Stimulated activated naive CD8-positive, alpha-beta T cell treated with anti-CD3 and anti-CD28 coated beads, Interleukin-15, Interleukin-2, amounts not matched to agents 100 U/mL and 50 U/mL, for 24 hours (primary cell): Measurements from ENCODE around the gene RIN3.
A peak's percentile ranks its signal among the peaks of the same experiment; 100 is the strongest.

Experiments
- ATAC-seq: fragments of 150-1000 bp; cut with Tn5 transposase; one replicate; pipeline ENCODE4 v1.10.0; 2021
- DNase-seq: peaks from one replicate; pipeline ENCODE4 v3.0.0; 2021

Gene RIN3

DNA sequence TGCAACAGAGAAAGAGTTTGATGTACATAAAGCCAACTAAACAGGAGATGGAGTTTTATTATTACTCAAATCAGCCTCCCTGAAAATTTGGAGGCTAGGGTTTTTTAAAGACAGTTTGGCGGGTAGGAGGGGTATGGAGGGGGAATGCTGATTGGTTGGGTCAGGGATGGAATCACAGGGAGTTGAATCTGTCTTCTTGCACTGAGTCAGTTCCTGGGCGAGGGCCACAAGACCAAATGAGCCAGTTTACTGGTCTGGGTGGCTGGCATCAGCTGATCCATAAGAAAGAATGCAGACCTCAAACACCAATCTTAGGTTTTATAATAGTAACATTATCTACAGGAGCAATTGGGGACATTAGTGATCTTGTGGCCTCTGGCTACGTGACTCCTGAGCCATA is 64.9 kb downstream of the RIN3 start:
- DNase-seq = no peak
- no peak for ATAC-seq

DNA sequence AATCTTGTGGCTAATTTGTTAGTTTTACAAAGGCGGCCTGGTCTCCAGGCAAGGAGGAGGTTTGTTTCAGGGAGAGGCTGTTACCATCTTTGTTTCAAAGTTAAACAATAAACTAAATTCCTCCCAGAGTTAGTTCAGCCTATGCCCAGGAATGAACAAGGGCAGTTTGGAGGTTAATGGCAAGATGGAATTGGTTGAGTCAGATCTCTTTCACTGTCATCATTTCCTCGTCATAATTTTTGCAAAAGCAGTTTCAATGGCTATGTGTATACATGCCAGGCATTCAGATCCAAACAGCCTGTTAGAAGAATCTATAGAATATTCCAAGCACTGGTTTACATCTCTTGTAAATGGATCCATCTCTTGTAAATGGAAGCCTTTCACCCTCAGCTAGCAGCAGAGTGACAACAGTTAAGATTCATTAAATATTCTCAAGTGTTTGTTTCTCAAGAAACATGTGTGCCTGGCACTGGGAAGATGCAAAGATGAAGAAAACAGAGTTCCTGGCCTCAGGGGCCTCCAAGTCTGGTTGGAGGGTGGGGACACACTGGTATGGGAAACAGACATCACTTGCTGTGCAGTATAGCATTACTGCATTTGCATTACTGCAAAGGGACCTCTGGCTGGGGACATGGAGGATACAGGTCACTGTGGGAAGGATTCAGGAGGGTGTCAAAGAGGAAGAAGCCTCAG is 65.8 kb downstream of the RIN3 start:
- ATAC-seq = no peak
- DNase-seq = no peak

DNA sequence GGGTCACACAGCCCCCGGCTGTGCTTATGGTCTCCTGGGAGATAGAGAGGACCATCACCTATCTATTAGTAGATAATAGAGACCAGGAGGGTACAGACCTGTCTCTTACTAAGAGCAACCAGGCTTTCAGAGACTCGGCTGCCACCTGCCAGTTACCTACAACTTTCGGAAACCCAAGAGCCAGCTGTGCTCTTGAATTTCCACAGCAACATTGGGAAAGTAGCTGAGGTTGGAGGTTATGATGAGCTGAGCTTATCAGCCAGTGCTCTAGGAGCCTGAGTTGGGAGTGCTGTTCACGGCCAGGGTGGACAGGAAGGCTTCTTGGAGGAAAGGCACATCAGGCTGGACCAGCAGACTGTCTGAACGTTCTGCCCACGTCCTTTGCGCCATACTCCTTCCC is 67.6 kb downstream of the RIN3 start:
- DNase-seq (no peak), ATAC-seq (no peak)

DNA sequence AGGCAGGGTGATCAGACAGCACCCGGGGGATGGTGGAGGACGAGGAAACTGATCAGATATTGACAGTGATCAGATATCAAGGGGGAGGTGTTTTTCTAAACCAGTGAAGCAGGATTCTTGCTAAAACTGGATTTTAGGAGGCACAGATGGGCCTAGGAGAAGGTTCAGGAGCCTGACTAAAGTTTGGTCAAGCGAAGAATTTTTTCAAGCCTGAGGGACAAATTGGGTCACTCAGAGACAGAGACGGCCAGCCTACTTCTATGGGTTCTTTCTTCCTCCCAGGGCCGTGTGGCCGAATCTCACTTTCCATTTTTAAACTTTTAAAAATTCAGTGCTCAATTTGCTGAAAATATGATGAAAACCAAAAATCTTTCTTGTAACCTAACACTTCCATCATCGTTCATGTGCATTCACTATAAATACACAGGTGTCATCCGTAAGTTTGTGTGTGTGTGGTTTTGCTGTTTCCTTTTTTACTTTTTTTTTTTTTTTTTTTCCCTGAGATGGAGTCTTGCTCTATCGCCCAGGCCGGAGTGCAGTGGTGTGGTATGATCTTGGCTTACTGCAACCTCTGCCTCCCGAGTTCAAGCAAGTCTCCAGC is 68.5 kb downstream of the RIN3 start:
- no peak for DNase-seq

DNA sequence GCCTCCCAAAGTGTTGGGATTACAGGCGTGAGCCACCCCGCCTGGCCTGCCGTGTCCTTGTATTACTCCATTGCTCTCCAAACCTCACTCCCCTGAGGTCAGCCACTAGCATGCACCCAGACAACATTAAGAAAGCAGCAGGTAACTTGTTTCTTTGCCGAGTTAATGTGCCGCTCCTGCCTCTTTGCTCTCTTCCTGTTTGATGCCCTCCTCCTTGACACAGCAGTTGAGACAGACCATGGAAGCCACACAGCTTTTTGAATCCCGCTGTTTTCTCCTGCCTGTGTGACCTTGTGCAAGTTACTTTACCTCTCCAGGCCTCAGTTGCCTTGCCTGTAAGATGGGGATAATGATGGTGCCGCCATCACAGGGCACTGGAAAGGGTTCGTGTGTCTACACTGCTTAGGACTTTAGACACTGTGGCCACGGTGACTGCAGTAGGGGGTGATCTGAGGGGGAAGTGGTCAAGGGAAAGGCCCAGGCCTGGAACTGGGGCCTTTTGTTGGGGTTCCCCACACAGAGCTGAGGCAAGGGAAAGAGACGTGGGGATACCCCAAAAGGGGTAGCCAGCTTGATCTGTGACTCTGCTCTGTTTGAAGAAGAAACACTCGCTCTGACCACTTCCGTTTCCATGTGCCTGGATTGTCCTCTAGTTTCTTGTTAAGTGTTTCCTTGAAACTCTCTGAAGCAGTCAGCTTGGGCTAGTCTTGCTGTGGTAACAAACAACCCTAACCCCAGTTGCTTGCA is 69.3 kb downstream of the RIN3 start:
- ATAC-seq = peak; percentile 69
- peak; percentile 65 for DNase-seq

More for the DNA sequence above, 68.5 kb downstream of the RIN3 start:
- no peak for ATAC-seq

DNA sequence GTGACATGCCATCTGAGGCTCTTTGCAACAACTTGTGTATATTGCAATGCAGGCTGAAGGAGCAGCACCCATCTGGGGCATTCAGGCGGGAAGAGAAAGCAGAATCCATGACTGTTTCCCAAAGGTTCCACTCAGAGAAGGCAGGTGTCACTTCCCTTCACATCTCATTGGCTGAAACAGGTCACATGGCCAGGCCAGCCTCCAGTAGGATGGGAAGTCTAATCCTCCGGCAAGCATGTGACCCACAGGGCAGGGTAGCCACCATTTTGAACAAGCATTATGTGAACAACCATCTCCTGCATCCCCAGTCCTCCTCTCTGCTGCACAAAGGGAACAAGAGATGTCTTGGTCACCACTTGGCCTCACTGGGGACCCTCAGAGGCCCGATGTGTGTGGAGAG is 70.6 kb downstream of the RIN3 start:
- DNase-seq (no peak), ATAC-seq (no peak)

DNA sequence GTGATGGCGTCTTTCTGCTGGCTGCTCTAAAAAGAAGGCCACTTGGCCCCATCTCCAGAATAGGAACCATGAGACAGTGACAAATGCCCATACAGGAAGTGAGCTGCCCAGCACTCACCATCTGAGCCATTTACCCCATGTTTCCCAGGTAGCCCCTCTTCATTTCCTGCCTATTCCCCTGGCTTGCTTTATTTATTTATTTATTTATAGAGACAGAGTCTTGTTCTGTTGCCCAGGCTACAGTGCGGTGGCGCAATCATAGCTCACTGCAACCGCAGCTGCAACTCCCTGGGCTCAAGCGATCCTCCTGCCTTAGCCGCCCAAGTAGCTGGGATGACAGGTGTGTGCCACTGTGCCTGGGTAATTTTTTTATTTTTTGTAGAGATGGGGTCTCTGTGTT is 71.2 kb downstream of the RIN3 start:
- DNase-seq (no peak), ATAC-seq (no peak)

DNA sequence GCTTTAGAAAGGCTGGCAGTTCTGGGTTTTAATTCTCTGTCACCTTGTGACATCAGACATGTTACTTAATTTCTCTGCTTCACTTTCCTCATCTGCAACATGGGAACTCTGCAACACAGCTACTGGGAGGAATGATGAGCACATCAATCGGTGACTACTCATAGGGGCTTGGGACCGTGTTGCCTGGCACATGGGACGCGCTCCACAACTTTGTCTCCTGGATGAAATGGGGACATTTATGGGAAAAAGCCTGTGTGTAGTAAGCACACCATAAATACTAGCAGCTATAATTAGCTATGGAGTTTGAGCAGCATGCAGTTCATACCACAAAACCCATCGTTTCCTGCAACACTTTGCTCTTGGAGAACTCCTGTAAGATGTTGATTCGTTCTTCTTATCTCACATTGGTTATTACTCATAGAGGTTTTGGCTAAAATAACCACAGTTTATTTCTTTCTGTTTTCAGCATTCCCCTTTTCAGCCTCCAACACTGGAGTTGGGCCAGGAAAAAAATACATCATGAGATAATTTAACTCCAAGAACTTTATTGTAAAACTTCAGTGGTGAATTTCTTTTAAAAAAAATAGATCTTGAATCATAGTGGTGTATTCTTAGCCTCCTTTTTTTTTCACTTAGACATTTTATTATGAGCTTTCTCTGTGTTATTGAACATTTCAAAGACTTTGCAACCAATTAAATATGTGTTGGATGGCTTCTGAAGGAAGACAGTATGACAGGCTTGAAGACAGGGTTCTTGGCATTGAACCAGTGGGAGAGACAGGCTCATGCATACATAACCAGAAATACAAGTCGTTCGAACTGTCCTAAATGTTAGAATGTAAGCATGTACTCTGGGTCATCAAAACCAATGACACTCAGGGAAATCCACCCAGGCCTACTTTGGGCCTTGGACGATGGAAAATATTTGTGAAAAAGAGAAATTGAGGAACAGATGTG is 72.7 kb downstream of the RIN3 start:
- ATAC-seq = peak; percentile 70
- DNase-seq = no peak

DNA sequence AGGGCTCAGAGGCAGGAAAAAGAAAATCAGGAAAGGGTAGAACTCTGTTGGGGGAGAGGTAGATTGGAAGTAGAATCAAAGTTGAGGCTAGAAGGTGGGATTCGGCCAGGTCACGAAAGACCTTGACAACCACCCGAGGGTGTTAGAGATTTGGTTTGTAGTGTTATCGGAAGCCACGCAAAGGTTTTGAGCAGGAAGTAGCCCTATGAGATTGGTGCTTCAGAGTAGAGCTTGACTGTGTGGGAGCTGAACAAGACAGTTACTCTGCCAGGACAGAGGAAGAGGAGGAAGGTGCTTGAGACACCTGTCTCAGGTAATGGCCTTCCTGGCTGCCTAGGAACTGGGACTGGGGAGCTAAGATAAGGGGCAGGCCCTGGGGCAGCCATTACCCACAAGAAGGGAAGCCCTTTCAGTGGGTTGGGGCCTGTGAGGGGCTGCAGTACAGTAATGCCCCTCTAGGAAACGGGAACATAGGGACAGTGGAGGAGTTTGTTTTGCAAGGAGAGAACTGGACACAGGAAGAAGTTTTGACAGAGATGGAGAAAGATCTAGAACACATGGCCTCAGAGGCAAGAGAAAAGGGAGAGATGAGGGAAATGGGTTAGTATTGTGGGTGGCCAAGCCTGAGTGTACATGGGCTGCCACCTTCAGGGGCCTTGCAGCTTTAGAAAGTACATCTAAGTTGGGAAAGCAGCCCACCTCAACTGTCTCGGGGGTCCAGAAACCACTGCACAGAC is 73.5 kb downstream of the RIN3 start:
- no peak for DNase-seq
- ATAC-seq = peak; percentile 14

DNA sequence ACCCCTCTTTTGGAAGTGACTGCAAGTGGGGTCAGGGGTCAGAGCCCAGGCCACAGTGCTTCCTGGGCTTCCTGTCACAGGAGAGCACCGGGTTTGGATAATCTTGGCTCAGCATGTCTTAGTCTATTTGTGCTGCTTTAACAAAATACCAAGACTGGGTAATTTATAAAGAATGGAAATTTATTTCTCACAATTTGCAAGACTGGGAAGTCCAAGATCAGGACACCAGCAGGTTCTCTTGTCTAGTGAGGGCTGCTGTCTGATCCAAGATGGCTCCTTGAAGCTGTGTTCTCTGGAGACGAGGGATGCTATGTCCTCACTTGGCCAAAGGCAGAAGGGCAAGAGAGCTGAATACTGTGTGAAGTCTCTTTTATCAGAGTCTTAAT is 74.1 kb downstream of the RIN3 start:
- ATAC-seq (no peak), DNase-seq (no peak)

DNA sequence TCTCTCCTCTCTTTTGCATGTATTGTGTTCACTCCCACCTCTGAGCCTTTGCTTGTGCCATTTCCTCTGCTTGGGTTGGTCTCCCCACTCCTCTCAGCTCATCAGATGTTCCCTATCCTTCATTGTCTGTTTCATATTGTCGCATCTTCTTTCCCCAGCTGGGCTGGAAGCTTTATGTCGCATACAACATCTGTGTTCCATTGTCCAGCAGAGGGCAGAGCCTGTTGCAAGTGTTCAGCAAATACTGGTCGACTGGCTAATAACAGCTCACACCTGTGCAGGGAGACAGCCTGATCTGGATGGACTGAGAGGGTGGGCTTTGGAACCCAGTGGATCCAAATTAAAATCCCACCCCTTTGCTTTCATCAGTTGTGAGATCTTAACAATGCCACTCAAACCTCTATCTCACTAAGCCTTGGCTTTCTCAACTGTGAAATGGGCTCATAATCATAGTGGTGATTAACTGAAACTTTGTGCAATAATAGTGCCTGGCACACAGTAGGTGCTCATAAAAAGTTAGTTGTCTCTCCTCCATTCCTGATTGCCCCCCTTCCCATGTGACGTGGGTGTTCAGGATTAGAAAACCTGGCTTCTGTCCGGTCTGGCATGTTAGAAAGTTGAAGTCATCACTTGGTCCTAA is 75.8 kb downstream of the RIN3 start:
- DNase-seq (no peak), ATAC-seq (no peak)

DNA sequence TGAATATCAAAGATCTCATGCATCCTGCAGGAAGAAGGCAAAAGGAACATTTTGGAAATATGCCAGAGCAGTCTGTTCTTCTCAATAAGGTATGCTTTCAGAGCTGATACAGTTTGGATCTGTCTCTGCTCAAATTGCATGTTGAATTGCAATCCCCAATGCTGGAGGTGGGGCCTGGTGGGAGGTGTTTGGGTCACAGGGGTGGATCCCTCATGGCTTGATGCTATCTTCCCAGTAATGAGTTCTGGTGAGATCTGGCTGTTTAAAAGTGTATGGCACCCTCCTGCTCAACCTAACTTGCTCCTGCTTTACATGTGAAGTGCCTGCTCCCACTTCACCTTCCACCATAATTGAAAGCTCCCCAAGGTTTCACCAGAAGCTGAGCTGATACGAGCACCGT is 76.6 kb downstream of the RIN3 start:
- no peak for DNase-seq
- ATAC-seq = no peak

DNA sequence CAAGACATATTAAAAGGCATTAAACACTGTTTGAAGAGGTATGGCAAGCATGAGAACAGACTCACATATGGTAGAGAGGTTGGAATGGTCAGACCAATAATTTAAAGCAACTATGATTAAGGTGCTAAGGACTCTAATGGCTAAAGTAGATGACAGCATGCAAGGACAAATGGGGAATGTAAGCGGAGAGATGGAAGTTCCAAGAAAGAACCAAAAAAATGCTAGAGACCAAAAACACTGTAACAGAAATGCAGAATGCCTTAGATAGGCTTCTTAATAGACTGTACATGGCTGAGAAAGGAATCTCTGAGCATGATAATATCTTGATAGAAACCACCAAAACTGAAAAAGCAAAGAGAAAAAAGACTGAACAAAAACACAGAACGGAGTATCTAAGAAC is 77.4 kb downstream of the RIN3 start:
- ATAC-seq = no peak

DNA sequence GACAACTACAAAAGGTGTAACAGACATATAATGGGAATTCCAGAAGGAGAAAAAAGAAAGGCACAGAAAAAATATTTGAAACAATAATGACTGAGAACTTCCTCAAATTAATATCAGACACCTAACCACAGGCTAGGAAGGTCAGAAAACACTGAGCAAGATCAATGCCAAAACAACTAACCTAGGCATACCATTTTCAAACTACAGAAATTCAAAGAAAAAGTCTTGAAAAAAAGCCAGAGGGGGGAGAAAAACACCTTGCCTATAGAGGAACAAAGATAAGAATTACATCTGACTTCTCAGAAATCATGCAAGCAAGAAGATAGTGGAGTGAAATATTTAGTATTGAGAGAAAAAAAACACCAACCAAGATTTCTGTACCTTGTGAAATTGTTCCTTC is 77.8 kb downstream of the RIN3 start:
- no peak for DNase-seq
- ATAC-seq = no peak

More for the DNA sequence above, 77.4 kb downstream of the RIN3 start:
- no peak for DNase-seq

DNA sequence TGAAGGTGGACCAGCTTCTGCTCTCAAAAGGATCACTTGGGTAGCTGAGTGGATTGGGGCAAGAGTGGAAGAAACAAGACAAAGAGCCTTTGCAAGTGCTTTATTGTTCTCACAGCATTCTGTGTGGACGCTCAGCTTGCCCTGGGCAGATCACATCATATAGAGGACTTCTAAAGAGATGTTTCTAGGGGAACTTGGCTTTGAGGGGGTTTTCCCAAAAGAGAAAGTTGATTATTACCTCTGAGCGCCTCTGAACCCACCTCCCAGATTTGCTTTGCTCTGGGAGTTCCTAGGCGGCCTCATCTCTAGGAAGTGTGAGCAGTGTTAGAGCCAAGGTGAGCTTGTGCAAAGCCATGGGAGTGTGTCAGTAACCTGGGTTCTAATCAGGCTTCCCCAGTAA is 81.7 kb downstream of the RIN3 start:
- no peak for ATAC-seq
- DNase-seq = no peak

DNA sequence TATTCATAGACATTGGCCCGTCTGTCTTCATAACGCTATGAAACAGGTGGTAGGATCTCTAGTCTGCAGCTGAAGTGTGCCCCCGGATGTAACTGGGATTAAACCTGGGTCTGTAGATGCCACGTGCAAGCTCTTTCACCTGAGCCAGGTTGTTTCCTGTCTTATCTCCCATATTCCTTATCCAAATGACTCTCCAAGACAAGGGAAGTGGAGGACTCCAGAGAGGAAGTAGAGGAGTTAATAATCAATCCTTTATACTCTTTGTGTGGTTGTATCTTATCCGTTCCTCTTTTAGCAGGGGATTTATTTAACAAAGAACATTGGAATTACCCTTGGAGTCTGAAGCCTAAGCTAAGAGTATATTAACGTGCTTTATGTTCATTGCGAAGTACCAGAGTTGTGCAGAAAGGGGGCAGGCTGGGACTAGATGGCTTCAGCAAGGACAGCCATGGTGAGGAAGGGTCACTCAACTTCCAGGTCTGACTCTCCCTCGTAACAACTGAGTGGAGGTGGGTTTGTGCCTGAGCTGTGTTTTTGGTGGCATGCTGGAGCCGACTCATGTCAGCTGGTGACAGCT is 82.8 kb downstream of the RIN3 start:
- DNase-seq (no peak), ATAC-seq (no peak)

DNA sequence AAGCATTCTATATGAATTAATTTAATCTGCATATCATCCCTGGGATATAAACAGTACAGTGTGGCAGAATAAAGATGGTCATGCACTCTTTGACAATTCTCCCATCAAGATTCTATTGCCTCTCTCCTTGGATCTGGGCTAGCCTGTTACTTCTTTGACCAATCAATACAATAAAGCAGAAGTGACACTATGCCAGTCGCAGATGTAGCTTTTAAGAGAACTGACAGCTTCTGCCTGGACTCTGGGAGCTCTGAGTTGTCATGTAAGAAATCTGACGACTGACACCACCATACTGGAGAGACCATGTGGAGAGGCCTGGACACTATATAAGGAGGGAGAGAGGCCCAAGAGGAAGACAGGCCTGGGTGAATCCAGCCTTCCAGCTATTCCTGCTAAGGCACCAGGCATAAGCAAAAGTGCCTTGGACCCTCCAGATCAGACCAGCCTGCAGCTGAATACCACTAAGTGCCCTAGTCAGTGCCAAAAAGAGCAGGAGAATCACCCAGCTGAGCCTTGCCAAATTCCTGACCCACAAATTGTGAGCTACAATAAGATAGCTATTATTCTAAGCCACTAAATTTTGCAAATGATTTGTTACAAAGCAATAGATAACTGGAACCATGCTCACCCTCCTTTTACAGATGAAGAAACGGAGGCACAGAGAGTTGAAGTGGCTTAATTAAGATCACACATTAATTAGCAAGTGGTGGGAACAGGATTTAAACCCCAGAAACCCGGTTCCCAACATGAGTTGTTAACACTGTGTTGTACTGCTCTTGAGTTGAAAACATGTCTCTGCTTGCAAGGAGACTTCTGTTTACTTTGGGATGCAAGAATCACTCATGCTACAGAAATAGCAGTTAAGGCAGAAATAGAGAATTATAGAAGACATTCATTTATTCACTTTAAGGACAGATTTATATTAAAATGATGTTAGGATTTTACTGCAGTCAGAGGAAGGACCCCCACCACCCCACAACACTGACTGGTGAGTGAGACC is 84.6 kb downstream of the RIN3 start:
- ATAC-seq (no peak), DNase-seq (no peak)

DNA sequence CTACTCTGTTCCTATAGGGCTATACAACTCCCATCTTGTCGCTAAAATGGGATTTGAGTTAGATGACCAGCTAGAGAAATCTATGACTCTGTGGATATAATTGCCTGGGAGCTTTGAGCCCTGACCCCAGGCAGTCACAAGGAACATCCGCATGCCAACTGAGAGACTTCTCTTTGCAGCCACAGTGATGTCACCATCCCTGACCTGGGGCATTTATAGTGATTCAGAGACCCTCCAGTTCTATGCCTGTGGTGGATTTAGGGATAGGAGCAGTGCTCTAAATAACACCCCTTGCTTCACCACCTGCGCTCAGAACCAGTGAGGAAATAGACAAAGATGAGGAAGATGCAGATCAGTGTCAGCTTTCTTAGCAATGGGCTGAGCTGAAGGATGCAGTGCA is 86.2 kb downstream of the RIN3 start:
- ATAC-seq = no peak
- DNase-seq = no peak

DNA sequence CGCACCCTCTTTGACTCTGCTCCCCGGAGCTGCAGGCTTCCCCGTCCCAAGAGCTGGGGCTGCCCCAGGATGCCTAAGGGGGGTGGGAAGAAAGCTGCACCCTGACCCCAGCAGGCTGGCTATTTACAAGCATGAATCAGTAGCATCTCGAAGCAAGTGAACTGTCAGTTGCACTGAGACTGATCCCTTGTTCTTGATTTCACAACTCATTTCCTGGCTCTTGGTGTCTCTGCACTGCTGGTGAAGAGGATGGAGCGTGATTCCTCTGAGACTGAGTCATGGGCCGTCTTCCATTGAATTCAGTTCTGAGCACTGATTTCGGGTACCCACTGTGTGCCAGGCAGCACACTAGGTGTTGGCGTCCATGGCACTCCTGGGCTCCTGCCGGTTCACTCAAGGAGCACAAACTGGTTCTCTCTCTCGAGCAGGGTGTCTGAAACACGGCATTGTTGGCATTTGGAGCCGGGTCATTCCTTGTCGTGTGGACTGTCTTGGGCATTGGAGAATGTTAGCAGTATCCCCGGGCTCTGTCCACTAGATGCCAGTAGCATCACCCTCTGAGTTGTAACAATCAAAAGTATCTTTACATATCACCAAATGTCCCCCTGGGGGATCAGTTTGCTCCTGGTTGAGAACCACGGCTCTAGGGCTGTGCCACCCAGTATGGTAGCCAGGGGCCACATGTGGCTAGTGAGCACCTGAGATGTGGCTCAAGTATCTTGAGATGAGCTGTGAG is 86.9 kb downstream of the RIN3 start:
- ATAC-seq (no peak), DNase-seq (no peak)
